ACHN (cell line): ENCODE results near the gene FAM78A.
"Not testable (repeated sequence)": the region's sequence is repeated elsewhere in the genome, so short reads cannot be mapped to it uniquely, and the experiment has no call there.

Source experiments
- DNase-seq: peaks from one replicate; pipeline ENCODE4 v3.0.0-alpha.2; 2015
- in situ Hi-C: cut with HindIII; loops from 2 replicates; pipeline ENCODE4 v1.10.0; 2017; ENCODE audit warnings: low sequenced_read_pairs, low pct_ligation_motif_present, low pct_unique_long_range_greater_than_20kb

Gene FAM78A

GRCh38 chr9:131227959-131228460 lies 48.3 kb downstream of the FAM78A start:
- DNase-seq: no peak
- in situ Hi-C loops: no loop called here

GRCh38 chr9:131227112-131227958 lies 49.0 kb downstream of the FAM78A start:
- in situ Hi-C loops: no loop called here
- no peak for DNase-seq

- no peak for DNase-seq
- in situ Hi-C loops: no loop called here
Observed at GRCh38 chr9:131226226-131226625, 50.1 kb downstream of the FAM78A start.

GRCh38 chr9:131222460-131222859 lies 53.9 kb downstream of the FAM78A start:
- no peak for DNase-seq
- in situ Hi-C loops: no loop called here

- in situ Hi-C loops: no loop called here
- DNase-seq: no peak
Observed at GRCh38 chr9:131220485-131220884, 55.8 kb downstream of the FAM78A start.

GRCh38 chr9:131218370-131218769 lies 57.9 kb downstream of the FAM78A start:
- in situ Hi-C loops: no loop called here

GRCh38 chr9:131217331-131218031 lies 58.8 kb downstream of the FAM78A start:
- in situ Hi-C loops: no loop called here
- no peak for DNase-seq

More at GRCh38 chr9:131218370-131218769, 57.9 kb downstream of the FAM78A start:
- no peak for DNase-seq

GRCh38 chr9:131216806-131217205 lies 59.5 kb downstream of the FAM78A start:
- in situ Hi-C loops: no loop called here
- DNase-seq: no peak

- in situ Hi-C loops: no loop called here
- DNase-seq: no peak
Observed at GRCh38 chr9:131214876-131215275, 61.4 kb downstream of the FAM78A start.

GRCh38 chr9:131214286-131214856 lies 61.9 kb downstream of the FAM78A start:
- in situ Hi-C loops: no loop called here
- DNase-seq: no peak

GRCh38 chr9:131211920-131212319 lies 64.4 kb downstream of the FAM78A start:
- DNase-seq, in situ Hi-C loops: not testable (repeated sequence)
